GM19193 (cell line): ENCODE results near the gene ACACA.

Experiments
- POLR2A ChIP-seq: IDR thresholded peaks from 4 replicates; pipeline ENCODE4 v1.6.1; 2011; ENCODE audit not compliant: insufficient read depth, insufficient read length; ENCODE audit errors: extremely low read depth

The ACACA gene

DNA sequence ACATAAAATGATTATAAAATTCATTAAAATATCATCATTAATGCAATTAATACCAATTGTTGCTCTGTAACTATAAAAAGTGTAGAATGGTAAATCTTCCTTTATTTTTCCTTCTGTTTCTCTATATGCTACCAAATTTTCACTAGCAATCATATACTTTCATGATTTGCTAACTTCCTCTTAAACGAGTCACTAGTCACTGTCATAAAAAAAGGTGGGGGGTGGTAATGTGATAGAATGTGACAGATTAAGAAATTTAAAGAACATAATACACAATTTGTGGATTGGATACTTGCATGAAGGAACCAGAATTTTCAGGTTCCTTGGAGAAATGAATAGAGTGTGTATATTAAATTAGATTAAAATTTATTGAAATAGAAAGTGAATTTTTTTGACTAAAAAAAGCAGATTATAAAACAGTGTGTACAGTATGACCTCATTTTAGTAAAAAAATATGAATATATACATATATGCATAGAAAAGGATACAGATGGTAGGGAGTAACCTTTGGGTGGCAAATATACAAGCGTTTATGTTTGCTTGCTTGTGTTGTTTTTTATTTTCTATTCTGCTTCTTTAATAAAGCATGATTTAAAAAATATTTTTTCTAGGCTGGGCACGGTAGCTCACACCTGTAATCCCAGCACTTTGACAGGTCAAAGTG is 87.6 kb downstream of the ACACA start:
- no peak for TF ChIP-seq POLR2A

DNA sequence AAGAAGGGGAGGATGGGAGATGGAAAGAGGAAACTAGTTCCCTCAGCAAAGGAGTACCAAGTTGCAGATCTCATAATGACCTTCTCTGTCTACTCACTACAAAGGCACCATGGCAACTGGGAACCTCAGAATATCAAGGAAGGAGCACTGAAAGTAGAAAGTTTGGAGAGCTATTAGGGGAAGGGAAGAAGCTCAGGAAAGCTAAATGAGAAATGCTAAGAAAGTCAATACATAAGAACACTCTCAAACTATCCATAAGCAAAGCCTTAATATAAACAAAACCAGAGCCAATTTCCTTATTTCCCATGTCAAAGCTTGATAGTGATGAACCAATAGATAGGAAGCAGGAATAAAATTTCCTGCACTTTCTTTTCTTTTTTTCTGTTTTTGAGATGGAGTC is 88.8 kb downstream of the ACACA start:
- no peak for TF ChIP-seq POLR2A

DNA sequence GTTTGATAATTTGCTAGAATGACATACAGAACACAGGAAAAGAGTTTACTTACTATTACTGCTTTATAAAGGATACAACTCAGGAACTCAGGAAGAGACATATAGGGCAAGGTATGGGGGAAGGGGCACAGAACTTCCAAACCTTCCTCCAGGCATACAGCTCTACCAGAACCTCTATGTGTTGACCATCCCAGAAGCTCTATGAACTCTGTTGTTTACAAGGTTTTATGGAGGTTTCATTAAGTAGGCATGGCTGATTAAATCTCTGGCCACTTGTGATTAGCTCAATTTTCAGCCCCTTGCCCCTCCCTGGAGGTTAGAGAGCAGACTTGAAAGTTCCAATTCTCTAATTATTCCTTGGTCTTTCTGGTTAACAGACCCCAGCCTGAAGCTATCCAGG is 91.0 kb downstream of the ACACA start:
- no peak for TF ChIP-seq POLR2A

DNA sequence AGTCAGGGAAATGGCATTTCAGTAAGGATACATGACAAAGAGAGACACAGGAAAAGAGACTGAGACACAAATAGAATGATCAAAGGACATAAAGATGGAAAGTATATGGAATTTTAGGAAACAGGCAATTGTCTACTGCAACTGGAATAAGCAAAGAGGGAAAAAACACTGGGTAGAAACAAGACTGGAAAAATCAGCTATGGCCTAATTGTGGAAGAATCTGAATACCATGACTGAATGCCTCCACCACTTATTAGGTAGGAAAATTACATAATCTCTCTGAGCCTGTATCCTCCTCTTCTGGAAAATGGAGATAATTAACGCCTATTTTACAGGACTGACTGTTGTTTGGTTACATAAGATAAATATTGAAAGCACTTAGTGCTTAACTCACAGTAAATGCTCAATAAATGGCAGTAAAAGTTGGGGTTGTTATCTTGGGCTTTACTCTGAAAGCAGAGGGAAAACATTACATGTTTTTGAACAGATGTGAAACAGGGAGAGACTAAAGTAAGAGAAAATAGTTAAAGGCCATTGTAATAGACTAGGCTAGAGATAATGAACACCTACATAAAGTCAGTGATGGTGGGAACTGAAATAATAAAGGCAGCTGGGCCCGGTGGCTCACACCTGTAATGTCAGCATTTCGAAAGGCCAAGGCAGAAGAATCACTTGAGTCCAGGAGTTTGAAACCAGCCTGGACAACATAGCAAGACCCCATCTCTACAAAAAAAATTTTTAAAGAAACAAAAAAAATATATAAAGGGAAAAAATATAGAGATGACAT is 94.3 kb downstream of the ACACA start:
- TF ChIP-seq POLR2A, result no peak

DNA sequence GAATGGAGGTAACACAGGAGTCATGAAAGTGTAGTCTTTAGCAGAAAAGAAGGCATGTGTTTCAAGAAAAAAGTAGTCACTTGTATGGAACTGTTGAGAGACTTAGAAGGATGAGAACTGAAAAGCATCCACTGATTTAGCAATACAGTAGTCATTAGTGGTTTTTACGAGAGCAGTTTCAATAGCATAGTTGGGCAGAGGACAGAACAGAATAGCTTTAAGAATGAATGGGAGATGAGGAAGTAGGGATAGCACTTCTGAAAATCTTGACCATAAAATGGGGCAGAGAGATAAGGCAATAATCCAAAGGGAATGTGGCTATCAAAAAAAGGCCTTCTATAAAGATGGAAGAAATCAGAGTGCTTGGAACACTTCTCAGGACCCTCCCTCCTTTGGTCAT is 95.7 kb downstream of the ACACA start:
- no peak for TF ChIP-seq POLR2A

DNA sequence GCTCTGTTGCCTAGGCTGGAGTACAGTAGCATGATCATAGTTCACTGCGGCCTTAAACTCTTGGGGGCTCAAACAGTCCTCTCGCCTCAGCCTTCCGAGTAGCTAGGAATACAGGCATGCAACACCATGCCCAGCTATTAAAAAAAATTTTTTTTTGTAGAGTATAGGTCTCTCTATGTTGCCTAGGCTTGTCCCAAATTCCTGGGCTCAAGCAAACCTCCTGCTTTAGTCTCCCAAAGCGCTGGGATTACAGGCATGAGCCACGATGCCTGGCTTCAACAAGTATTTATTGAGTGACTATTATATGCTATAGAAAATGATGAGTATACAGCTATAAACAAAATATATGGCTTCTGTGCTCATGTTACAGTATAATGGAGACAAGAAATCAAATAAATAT is 97.6 kb downstream of the ACACA start:
- TF ChIP-seq POLR2A, result no peak

DNA sequence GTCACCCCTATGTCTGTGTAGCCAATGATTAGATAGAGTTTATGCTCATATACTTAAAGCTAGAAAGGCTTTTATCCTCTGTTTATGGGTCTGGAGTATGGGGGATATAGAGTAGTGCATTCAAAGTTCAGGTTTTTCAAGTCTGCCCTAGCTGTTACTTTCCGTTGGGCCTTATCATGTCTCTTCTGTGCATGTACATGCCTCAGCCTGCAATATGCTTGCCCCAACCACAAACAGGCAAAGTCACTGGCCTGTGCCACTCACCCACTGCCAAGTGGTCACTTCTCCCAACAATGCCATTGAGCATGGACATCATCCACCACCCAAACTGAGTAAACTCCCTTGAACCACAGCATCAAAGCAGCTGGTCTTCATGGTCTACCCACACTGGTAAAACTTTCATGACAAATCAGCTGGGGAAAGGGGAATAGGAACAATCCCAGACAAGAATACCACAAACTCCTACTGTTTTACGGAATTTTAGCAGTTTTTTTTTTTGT is 101.2 kb downstream of the ACACA start:
- TF ChIP-seq POLR2A, result no peak

DNA sequence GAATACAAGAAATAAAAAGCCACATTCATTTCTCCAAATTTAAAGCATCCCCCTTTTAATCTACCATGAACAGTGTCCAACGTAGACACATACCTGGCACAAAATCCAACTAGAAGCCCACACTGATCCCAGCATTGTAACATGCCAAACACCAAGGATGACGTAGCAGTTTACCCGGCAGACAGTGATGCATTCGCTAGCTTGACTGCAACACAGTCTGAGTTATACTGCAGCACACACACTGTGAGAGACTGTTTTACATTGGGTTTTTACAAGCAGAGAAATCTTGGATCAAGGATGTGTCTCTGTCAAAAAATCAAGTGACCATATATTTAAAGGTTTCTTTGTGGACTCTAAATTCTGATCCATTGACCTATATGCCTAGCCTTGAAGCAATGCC is 105.3 kb downstream of the ACACA start:
- TF ChIP-seq POLR2A, result no peak

DNA sequence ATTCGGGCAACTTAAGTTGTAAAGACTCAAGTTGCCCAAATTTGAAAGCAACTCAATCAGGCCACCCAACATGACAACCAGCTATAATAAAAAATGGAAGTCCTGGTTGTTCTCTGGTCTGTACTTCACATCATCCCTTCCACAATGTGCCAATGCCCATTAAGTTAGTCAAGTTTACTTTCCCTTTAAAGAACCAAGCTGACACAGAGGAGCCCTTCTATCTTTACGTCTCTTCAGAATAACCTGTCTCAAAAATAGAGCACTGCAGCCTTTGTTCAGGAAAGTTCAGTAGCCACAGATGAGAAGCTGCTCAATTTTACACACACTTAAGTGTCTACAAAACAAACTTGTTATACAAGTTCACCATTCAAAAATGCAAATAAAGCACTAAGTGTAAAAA is 106.0 kb downstream of the ACACA start:
- no peak for TF ChIP-seq POLR2A

DNA sequence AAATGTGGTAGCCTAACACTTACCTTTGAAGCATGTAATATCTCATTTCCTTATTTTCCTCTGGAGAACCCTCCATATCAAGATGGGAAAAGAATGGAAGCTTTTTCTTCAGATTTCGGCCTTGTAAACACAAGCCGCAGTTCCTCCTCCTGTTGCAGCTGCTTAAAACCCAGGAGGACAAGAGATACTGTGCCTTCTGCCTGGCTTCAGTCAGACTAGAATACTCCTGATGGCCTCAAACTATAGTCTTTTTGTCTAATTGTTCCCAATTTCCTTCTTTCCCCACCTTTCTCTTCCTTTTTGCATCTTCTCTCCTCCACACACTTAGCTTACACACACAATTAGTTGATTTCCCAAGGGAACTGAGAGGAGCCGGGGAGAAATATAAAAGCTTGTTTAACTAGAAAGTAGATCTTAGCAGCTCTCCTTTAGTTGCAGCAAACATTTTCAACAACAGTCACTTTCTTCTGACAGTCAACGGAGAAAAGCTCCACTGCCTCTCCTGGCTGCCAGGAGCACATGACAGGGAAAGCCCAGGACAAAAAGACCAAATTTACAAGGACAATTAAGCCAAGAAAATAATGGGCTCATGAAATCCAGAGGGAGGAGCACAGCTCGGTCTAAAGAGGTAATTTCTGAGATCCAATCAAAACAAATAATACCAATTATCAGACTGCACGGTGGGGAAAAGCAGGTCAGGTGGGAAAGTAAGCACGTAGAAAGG is 107.2 kb downstream of the ACACA start:
- no peak for TF ChIP-seq POLR2A

DNA sequence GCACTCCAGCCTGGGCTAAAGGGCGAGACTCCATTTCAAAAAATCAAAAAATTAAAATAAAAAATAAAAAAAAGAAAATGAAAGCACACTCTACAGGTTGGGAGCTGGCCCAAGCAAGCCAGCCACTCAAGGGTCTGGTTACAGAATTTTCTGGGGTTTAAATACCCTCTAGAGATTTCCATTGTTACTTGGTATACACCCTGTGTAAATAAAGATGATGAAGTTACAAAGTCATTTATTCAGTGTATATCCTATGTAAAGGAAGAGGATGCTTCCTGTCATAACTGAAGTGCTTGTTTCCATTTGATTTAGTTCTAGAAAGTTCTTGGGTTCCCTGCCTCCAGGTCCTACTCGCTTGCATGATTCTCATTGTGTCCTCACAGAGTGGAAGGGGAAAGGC is 110.7 kb downstream of the ACACA start:
- TF ChIP-seq POLR2A, result no peak

DNA sequence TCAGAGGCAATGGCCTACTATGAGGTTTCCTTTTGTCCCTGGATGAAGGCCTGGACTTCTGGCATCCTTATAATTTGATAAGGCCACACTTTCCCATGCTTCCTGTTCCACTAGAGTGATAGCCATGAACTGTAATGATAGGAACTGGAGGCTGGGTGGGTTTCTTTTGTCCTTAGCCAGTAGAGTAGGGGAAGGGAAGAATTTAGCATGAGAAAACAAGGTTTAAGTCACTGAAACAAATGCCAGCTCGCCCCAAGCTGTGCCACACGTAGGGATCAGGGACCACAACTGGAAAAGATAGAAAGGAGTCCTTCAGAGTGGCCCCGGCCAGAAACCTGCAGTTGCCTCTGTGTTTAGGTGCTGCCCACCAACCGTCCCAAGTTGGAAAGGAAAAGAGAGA is 111.7 kb downstream of the ACACA start:
- TF ChIP-seq POLR2A, result no peak

DNA sequence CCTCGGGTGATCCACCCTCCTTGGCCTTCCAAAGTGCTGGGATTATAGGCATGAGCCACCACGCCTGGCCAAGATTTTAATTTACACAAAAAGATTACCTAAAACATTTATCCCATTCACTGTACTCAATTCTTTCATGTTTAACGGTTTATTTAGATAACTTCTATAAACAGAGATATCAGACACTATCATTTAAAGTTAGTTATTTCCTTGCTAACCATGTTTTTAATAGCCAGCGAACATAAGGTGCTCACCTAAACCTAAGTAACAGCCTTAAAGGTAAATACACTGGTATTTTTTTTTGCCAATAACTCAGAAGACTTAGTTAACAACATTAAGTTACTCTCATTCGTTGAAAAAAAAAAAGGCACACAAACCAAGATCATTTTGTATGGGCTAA is 112.9 kb downstream of the ACACA start:
- no peak for TF ChIP-seq POLR2A

DNA sequence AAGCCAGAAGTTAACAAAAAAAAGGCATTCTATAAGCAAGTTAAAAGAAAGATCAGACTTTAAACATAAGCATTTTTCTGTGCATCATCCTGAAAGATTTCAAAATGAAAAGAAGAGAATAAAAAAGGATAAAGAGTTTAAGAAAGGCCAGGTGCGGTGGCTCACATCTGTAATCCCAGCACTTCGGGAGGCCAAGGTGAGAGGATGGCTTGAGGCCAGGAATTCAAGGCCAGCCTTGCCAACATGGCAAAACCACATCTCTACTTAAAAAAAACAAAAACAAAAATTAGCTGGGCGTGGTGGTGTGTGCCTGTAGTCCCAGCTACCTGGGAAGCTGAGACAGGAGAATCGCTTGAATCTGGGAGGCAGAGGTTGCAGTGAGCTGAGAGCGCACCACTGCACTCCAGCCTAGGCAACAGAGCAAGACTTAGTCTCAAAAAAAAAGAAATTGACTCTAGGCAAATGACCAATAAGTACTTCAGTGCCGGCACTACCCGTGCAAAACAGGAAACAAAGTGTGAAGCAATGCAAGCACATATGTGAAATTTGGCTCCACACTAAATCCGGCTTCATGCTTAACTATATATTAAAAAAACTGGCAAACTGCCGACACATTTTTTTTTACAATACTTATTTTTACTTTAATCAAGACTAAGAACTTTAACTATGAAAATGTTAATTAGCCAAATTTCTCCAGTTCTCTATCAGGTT is 114.1 kb downstream of the ACACA start:
- TF ChIP-seq POLR2A, result no peak

DNA sequence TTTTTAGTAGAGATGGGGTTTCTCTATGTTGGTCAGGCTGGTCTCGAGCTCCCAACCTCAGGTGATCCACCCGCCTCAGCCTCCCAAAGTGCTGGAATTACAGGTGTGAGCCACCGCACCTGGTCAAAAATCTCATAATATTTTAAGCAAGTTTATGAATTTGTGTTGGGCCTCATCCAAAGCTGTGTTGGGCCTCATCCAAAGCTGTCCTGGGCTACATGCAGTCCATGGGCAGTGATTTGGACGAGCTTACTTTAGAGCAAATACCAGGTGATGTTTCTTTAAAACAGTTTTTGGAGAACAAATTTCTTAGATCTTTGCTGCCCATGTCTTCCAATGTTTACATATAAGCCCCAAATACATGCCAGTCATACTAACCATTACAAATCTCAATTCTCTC is 115.3 kb downstream of the ACACA start:
- no peak for TF ChIP-seq POLR2A
